Mucosa of descending colon (tissue), 3 donors: Measurements from ENCODE around the gene KHDRBS1. TPM values are rescaled to one million over a fixed set of nuclear protein-coding genes. Genes with fewer than 3 reads are reported as not detected.
"Not testable (repeated sequence)": the region's sequence is repeated elsewhere in the genome, so short reads cannot be mapped to it uniquely, and the experiment has no call there.

Source experiments
- ATAC-seq: fragments of 200-7000 bp; cut with Tn5 transposase; one replicate; pipeline ENCODE4 v1.9.1; 2020; ENCODE audit warnings: mild to moderate bottlenecking, moderate library complexity
- DNase-seq, 3 donors: peaks; one replicate each; pipeline ENCODE4 v3.0.0-alpha.2; 2020
- H3K36me3 ChIP-seq: fragments of 200-600 bp; one replicate; pipeline ENCODE4 v1.8.0; 2021; ENCODE audit warnings: low read depth, mild to moderate bottlenecking
- H3K4me1 ChIP-seq: fragments of 200-600 bp; one replicate; pipeline ENCODE4 v1.8.0; 2021; ENCODE audit warnings: low read depth, mild to moderate bottlenecking
- H3K4me3 ChIP-seq: fragments of 200-600 bp; one replicate; pipeline ENCODE4 v1.8.0; 2021; ENCODE audit warnings: mild to moderate bottlenecking
- H3K9me3 ChIP-seq: fragments of 200-600 bp; one replicate; pipeline ENCODE4 v1.8.0; 2021; ENCODE audit warnings: mild to moderate bottlenecking
- CTCF ChIP-seq: fragments of 200-600 bp; IDR thresholded peaks from one replicate; pipeline ENCODE4 v1.8.0; 2022; ENCODE audit warnings: antibody characterized with exemption, mild to moderate bottlenecking
- intact Hi-C, 2 donors: fragments of 100-400 bp; cut with DNase I in 1 of 2; cut with micrococcal nuclease in 1 of 2; formaldehyde crosslinking; loops; one replicate each; pipeline versions ENCODE4 v1.11.0 to v1.11.1; 2022; cut with DNase I, micrococcal nuclease
- total RNA-seq, 3 donors: library from RNA; stranded (reverse); fragmentation: NEBNext Ultra II Directional in 2 of 3; extraction: Animal tissue kit (Norgen Biotek cat#: 25700) in 2 of 3; gene quantifications; one replicate each; pipeline versions ENCODE4 v1.2.1 to v1.2.4, GENCODE V29; 2021 to 2023
- donor health status: DM: no; HTN: no; CAD: no; lungs with moderate emphysema.
- donor health status: DM: no; HTN: no; CAD: no.
- donor health status: DM: no; HTN: yes; CAD: no.

KHDRBS1 gene
- total RNA-seq, 3 donors from 2014 or later = 85.2 to 127 (median 90.5) TPM

- no peak overlapping the region for H3K4me3 ChIP-seq
- peaks cover 5% of the 10 kb centered on the region for H3K36me3 ChIP-seq
- no peaks in the 10 kb centered on the region for H3K4me1 ChIP-seq
- DNase-seq = no peak
- no peak for ATAC-seq
- TF ChIP-seq CTCF = no peak
- no peaks in the 10 kb centered on the region for H3K9me3 ChIP-seq
- intact Hi-C loops = no loop called here
Observed at GRCh38 chr1:32056598-32056997, 42.9 kb downstream of the KHDRBS1 start.

GRCh38 chr1:32060914-32061313, 47.2 kb downstream of the KHDRBS1 start:
- ATAC-seq = no peak
- Histone ChIP-seq H3K4me3 (no peak overlapping the region), H3K36me3 (peaks cover 5% of the 10 kb centered on the region), H3K4me1 (no peaks in the 10 kb centered on the region), H3K9me3 (no peaks in the 10 kb centered on the region)
- no peak for TF ChIP-seq CTCF
- DNase-seq = no peak
- intact Hi-C loops = no loop called here

GRCh38 chr1:32062867-32063230, 49.2 kb downstream of the KHDRBS1 start:
- ATAC-seq (no peak), DNase-seq (no peak)
- Histone ChIP-seq H3K4me1 (peaks cover 6% of the 10 kb centered on the region), H3K36me3 (peaks cover 5% of the 10 kb centered on the region), H3K9me3 (no peaks in the 10 kb centered on the region), H3K4me3 (no peak overlapping the region)
- intact Hi-C loops = no loop called here
- TF ChIP-seq CTCF = no peak

GRCh38 chr1:32063261-32063681, 49.6 kb downstream of the KHDRBS1 start:
- no peak for DNase-seq
- peak; percentile 65 for ATAC-seq
- H3K36me3 ChIP-seq = peaks cover 5% of the 10 kb centered on the region
- H3K4me3 ChIP-seq = no peak overlapping the region
- H3K9me3 ChIP-seq = no peaks in the 10 kb centered on the region
- H3K4me1 ChIP-seq = peaks cover 6% of the 10 kb centered on the region
- intact Hi-C loops = no loop called here
- no peak for TF ChIP-seq CTCF

- H3K4me3 ChIP-seq, H3K9me3 ChIP-seq, DNase-seq, intact Hi-C loops, H3K36me3 ChIP-seq, H3K4me1 ChIP-seq: not testable (repeated sequence)
- ATAC-seq = peak; percentile 50
Observed at GRCh38 chr1:32065613-32066488, 52.2 kb downstream of the KHDRBS1 start.

- peaks cover 6% of the 10 kb centered on the region for H3K4me1 ChIP-seq
Observed at GRCh38 chr1:32066489-32066873, 52.8 kb downstream of the KHDRBS1 start.

More at GRCh38 chr1:32066489-32066873, 52.8 kb downstream of the KHDRBS1 start:
- DNase-seq (peak in 1 of 3 donors; percentile 71), ATAC-seq (peak; percentile 64)
- intact Hi-C loops = no loop called here
- TF ChIP-seq CTCF = no peak
- Histone ChIP-seq H3K9me3 (no peaks in the 10 kb centered on the region), H3K36me3 (no peaks in the 10 kb centered on the region), H3K4me3 (no peak overlapping the region)
